Central memory CD8-positive, alpha-beta T cell (primary cell): ENCODE data around the gene EDNRB.
A peak's percentile ranks its signal among the peaks of the same experiment; 100 is the strongest.
"Not testable (repeated sequence)": the region's sequence is repeated elsewhere in the genome, so short reads cannot be mapped to it uniquely, and the experiment has no call there.

Source experiments
- ATAC-seq: fragments of 150-1000 bp; cut with Tn5 transposase; replicated peaks from 2 replicates; pipeline ENCODE4 v1.10.0; 2022; ENCODE audit warnings: mild to moderate bottlenecking, moderate FRiP score, moderate number of reproducible peaks; ENCODE audit not compliant: poor library complexity, severe bottlenecking; ENCODE audit errors: extremely low read depth
- DNase-seq, 2 donors: peaks; one replicate each; pipeline ENCODE4 v3.0.0; 2021; ENCODE audit warnings: low spot score in 2 of 2
- H3K27ac Mint-ChIP-seq: one replicate; pipeline ENCODE4 v1.8.0; 2022; ENCODE audit warnings: low read depth, mild to moderate bottlenecking, moderate library complexity, mixed read lengths
- H3K27me3 Mint-ChIP-seq: one replicate; pipeline ENCODE4 v1.8.0; 2022; ENCODE audit warnings: mixed read lengths
- H3K36me3 Mint-ChIP-seq: one replicate; pipeline ENCODE4 v1.8.0; 2022; ENCODE audit warnings: mild to moderate bottlenecking, moderate library complexity, mixed read lengths; ENCODE audit not compliant: insufficient read depth
- H3K4me1 Mint-ChIP-seq: one replicate; pipeline ENCODE4 v1.8.0; 2022; ENCODE audit warnings: mixed read lengths
- H3K4me3 Mint-ChIP-seq: one replicate; pipeline ENCODE4 v1.8.0; 2022; ENCODE audit warnings: mild to moderate bottlenecking, moderate library complexity, mixed read lengths
- H3K9me3 Mint-ChIP-seq: one replicate; pipeline ENCODE4 v1.8.0; 2022; ENCODE audit warnings: mixed read lengths

The EDNRB gene

DNA sequence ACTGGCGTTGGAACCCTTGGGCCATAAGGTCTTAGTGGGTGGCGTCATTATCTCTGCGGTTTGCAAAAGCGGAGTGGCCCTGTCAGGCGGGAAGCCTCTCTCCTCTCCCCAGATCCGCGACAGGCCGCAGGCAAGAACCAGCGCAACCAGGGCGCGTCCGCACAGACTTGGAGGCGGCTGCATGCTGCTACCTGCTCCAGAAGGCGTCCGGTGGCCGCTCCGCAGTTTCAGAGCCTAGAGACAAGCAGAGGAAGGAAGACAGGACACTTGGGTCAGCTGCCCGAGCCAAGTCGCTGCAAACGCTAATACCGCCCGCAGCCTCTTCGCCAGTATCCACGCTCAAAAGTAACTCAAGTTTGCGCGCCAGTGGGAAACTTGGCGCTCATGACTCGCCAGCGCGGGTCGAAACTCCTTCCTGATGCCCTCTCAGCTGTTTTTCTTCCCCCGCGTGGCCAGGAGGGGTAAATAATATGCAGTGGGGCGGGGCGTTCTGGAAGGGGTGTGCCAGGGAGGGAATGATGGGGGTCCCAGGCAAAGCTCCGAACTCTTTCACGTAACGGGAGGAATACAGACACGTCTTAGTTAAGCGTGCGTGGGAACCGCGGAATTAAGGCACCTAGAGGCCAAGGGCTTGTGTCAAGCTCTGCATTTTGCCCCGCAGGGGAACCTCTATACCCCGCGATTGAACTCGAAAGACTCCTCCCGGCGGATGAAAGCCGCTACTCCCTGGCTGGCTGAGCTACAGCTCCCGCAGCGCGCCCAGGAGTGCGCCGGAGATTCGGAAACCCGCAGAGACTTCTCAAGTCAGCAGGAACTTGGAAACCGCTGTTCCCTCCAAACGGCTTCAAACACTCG is at the start of gene EDNRB:
Gene EDNRB, minus strand, starts transcription at position 441 of the 855 bp plus-strand sequence. Its CDS starts 258 bp downstream, at position 183.
- DNase-seq, result no peak
- Mint-ChIP-seq H3K9me3 (no peaks in the 10 kb centered on the region), H3K4me3 (no peak within 1 kb of the TSS), H3K4me1 (no peaks in the 10 kb centered on the region), H3K36me3 (no peaks in the 10 kb centered on the region), H3K27me3 (peaks cover 6% of the 10 kb centered on the region), H3K27ac (no peak within 1 kb of the TSS)
- no peak for ATAC-seq

GRCh38 chr13:77966671-77967070 is 48.0 kb upstream of the EDNRB start:
- Mint-ChIP-seq H3K27ac (no peak overlapping the region), H3K27me3 (peaks cover 12% of the 10 kb centered on the region), H3K36me3 (no peaks in the 10 kb centered on the region), H3K4me1 (no peaks in the 10 kb centered on the region), H3K9me3 (peaks cover 5% of the 10 kb centered on the region), H3K4me3 (no peak overlapping the region)
- ATAC-seq (no peak), DNase-seq (no peak)

- no peak for ATAC-seq
- Mint-ChIP-seq H3K4me3 (no peak overlapping the region), H3K27ac (no peak overlapping the region), H3K4me1 (no peaks in the 10 kb centered on the region), H3K27me3 (peaks cover 14% of the 10 kb centered on the region), H3K9me3 (no peaks in the 10 kb centered on the region), H3K36me3 (no peaks in the 10 kb centered on the region)
- no peak for DNase-seq
Observed at GRCh38 chr13:77952737-77953136, 34.1 kb upstream of the EDNRB start.

GRCh38 chr13:77952276-77952675 is 33.6 kb upstream of the EDNRB start:
- Mint-ChIP-seq H3K36me3 (no peaks in the 10 kb centered on the region), H3K9me3 (no peaks in the 10 kb centered on the region), H3K4me1 (no peaks in the 10 kb centered on the region), H3K4me3 (no peak overlapping the region), H3K27ac (no peak overlapping the region), H3K27me3 (peaks cover 14% of the 10 kb centered on the region)
- ATAC-seq (no peak), DNase-seq (no peak)

GRCh38 chr13:77946522-77946921 is 27.9 kb upstream of the EDNRB start:
- no peaks in the 10 kb centered on the region for H3K4me1 Mint-ChIP-seq
- no peaks in the 10 kb centered on the region for H3K9me3 Mint-ChIP-seq
- H3K27me3 Mint-ChIP-seq, result peaks cover 24% of the 10 kb centered on the region
- no peak for DNase-seq
- ATAC-seq, result no peak
- H3K4me3 Mint-ChIP-seq, result no peak overlapping the region
- H3K27ac Mint-ChIP-seq, result no peak overlapping the region
- H3K36me3 Mint-ChIP-seq, result no peaks in the 10 kb centered on the region

DNA sequence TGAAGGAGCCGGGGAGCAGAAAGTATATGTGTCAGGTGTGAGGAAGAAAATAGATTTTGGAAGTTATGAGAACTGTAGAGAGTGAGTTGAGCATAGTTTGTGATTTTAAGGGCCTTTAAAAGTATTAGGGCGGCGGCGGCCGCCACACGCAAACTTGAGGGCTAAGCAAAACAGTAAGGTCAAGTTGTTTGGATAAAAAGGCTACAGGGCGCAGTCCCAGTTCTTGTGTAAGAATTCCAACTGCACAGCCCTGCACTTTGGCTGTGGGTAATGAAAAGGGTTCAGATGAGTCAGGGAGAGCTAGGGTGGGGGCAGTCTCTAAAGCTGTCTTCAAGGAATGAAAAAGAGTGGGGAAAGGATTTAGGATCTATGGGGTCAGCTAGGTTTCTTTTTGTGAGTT is 16.4 kb upstream of the EDNRB start:
- not testable (repeated sequence) for H3K27ac Mint-ChIP-seq, H3K9me3 Mint-ChIP-seq, H3K4me3 Mint-ChIP-seq, H3K36me3 Mint-ChIP-seq, DNase-seq, H3K4me1 Mint-ChIP-seq, ATAC-seq
- H3K27me3 Mint-ChIP-seq, result peaks cover 20% of the 10 kb centered on the region

DNA sequence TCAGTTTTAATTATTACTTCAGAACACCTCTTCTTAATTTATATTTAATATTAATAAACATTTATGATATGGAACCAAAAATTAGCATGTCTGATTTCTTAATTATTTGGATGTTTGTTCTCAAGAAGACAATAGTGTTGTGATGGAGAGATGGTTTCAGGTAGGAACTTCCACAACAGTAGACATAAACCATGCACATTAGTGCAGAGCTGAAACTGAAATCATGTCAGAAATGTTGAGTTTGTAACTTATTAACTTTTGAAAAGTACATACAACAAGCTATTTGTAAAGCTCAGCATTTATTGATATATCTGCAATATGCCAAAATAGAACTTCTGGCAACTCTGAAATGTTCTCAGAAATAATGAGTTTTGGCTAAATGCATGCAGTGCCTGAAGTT is 11.8 kb upstream of the EDNRB start:
- no peak for DNase-seq
- peaks cover 20% of the 10 kb centered on the region for H3K27me3 Mint-ChIP-seq
- no peaks in the 10 kb centered on the region for H3K9me3 Mint-ChIP-seq
- no peaks in the 10 kb centered on the region for H3K4me1 Mint-ChIP-seq
- H3K36me3 Mint-ChIP-seq, result no peaks in the 10 kb centered on the region
- no peak overlapping the region for H3K4me3 Mint-ChIP-seq
- H3K27ac Mint-ChIP-seq, result no peak overlapping the region
- no peak for ATAC-seq

DNA sequence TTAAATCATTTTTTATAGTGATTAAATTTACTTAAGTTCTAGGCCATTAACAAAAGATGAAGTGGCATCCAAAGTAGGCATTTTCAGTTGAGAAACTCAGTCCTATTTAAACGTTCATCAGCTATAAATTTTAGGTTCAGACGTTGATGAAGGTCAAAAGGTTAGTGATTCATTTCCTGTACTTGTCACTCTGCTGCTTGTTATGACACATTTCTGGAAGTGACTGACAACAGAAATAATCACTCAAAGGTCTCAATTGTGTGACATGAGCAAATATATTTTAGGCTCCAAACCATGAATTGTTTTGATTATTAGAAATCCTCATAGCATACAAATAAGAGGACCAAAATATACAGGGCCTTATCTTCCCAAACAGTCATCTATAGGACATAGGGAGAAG is 10.3 kb upstream of the EDNRB start:
- ATAC-seq, result peak; percentile 49
- no peak overlapping the region for H3K4me3 Mint-ChIP-seq
- H3K36me3 Mint-ChIP-seq, result no peaks in the 10 kb centered on the region
- DNase-seq, result no peak
- no peaks in the 10 kb centered on the region for H3K9me3 Mint-ChIP-seq
- H3K4me1 Mint-ChIP-seq, result no peaks in the 10 kb centered on the region
- H3K27ac Mint-ChIP-seq, result no peak overlapping the region
- H3K27me3 Mint-ChIP-seq, result peaks cover 35% of the 10 kb centered on the region

- DNase-seq, result no peak
- H3K4me1 Mint-ChIP-seq, result no peaks in the 10 kb centered on the region
- H3K27ac Mint-ChIP-seq, result no peak overlapping the region
- H3K4me3 Mint-ChIP-seq, result no peak overlapping the region
- no peak for ATAC-seq
- no peaks in the 10 kb centered on the region for H3K9me3 Mint-ChIP-seq
- peaks cover 39% of the 10 kb centered on the region for H3K27me3 Mint-ChIP-seq
- no peaks in the 10 kb centered on the region for H3K36me3 Mint-ChIP-seq
Observed at GRCh38 chr13:77925616-77926015, 7.0 kb upstream of the EDNRB start.

DNA sequence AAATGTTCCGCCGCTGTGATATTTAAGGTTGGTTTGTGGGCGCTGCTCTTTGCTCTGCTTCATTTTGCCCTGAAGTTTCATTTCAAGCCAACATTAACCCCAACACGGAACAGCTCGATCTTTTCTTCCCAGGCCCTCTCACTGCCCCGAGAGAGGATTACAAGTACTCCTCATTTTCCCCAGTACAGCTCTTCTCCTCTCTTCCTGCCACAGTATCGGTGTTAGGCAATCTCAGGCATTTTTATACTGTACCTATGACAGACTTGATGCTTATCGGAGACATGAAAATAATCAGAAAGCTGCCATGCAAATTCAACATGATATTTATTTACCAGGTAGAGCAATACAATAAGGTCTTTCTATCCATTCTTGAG is 1.3 kb upstream of the EDNRB start:
- Mint-ChIP-seq H3K36me3 (no peaks in the 10 kb centered on the region), H3K27ac (no peak overlapping the region), H3K4me3 (no peak overlapping the region), H3K4me1 (no peaks in the 10 kb centered on the region), H3K9me3 (no peaks in the 10 kb centered on the region), H3K27me3 (peaks cover 15% of the 10 kb centered on the region)
- DNase-seq (no peak), ATAC-seq (no peak)

GRCh38 chr13:77919246-77919920 is 752 bp upstream of the EDNRB start:
- H3K36me3 Mint-ChIP-seq, result no peaks in the 10 kb centered on the region
- ATAC-seq (no peak), DNase-seq (no peak)
- no peak overlapping the region for H3K4me3 Mint-ChIP-seq
- no peaks in the 10 kb centered on the region for H3K4me1 Mint-ChIP-seq
- no peak overlapping the region for H3K27ac Mint-ChIP-seq
- H3K9me3 Mint-ChIP-seq, result no peaks in the 10 kb centered on the region
- H3K27me3 Mint-ChIP-seq, result peaks cover 9% of the 10 kb centered on the region

DNA sequence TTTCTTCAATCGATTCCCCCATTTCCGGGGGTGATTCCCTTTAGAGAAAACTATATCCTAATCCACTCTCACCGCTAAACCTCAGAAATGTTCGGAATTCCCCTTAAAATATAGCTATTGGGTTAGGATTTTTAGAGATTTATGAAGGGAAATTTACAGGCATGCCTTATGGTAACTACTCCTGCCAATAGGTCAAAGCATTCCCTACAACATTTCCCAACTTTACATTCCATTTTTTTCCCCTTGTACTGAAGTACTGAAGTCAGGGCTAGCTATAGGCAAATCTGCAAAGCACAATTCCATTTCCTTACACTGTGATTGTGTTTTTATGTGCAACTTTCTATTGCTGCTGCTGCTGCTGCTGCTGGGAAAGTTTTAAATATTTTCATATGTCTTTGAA is 2.1 kb downstream of the EDNRB start:
- peaks cover 9% of the 10 kb centered on the region for H3K27me3 Mint-ChIP-seq
- ATAC-seq, result no peak
- H3K9me3 Mint-ChIP-seq, result no peaks in the 10 kb centered on the region
- H3K4me3 Mint-ChIP-seq, result no peak overlapping the region
- no peak for DNase-seq
- no peaks in the 10 kb centered on the region for H3K4me1 Mint-ChIP-seq
- H3K27ac Mint-ChIP-seq, result no peak overlapping the region
- no peaks in the 10 kb centered on the region for H3K36me3 Mint-ChIP-seq

DNA sequence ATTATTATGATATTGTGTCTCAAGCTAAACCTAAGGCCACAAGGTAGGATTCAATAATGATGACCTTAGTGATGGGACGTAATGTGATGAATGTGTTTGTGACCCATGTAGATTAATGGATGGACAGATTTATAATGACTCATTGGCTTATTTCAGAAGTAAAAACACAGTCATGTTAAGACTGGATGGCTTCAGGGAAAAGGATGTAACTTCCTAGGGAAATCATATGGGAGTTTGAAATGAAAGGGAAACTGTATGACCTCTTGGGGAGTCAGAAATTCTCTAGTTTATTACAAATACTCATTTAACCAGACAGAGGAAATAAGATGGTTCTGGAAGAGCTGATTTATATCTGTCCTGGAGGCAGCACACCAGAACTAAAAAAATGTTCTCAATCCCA is 2.9 kb downstream of the EDNRB start:
- Mint-ChIP-seq H3K9me3 (no peaks in the 10 kb centered on the region), H3K4me1 (no peaks in the 10 kb centered on the region), H3K36me3 (no peaks in the 10 kb centered on the region), H3K4me3 (no peak overlapping the region), H3K27me3 (peaks cover 9% of the 10 kb centered on the region), H3K27ac (no peak overlapping the region)
- no peak for DNase-seq
- ATAC-seq, result no peak
